ENCODE measurements around the gene SSB. TPM values are rescaled to one million over a fixed set of nuclear protein-coding genes. Genes with fewer than 3 reads are reported as not detected.

Gene SSB
- total and polyA plus RNA-seq, 9 of the 15 experiments (the other 6 are each of a cell fraction or from before 2014, with no cell fraction given), result 317 to 849 (median 515) TPM

DNA sequence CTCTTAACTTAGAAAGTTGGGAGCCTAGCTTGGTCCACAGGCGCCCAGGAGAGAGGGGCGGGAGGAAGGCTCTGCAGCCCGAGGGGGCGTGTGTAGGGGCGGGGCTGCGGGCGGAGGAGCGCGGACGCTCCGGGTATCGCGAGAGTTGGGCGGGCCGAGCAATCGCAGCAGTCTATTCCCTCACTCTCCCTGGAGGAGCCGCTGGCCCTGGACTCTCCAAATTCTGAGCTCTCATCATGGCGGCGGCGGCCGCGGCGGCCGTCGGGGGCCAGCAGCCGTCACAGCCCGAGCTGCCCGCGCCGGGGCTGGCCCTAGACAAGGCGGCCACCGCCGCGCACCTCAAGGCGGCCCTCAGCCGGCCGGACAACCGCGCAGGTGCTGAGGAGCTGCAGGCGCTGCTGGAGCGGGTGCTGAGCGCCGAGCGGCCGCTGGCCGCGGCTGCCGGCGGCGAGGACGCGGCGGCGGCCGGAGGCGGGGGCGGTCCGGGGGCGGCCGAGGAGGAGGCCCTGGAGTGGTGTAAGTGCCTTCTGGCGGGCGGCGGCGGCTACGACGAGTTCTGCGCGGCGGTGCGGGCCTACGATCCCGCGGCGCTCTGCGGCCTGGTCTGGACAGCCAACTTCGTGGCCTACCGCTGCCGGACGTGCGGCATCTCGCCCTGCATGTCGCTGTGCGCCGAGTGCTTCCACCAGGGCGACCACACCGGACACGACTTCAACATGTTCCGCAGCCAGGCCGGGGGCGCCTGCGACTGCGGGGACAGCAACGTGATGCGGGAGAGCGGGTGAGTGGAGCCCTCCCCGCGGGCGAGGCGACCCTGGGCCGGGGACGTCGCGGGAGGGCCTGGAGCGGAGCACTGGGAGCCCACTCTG lies 28.8 kb downstream of the SSB start, which contains the start of gene UBR3:
Gene UBR3, plus strand, starts transcription at position 183 of the 869 bp plus-strand sequence. Its CDS starts 54 bp downstream, at position 237.
- H2AFZ ChIP-seq (ENCODE audit: low read depth, low read length), result peak within 1 kb of the TSS; percentile 85
- H3K4me1 ChIP-seq (replicated peaks in 1 of 2; ENCODE audit: control insufficient read depth in 2 of 2, insufficient read depth in 2 of 2, low read length in 2 of 2), result peaks cover 22 to 34% of the 10 kb centered on the region in 2 experiments
- no peaks in the 10 kb centered on the region for H3K9me3 ChIP-seq (replicated peaks; ENCODE audit: control insufficient read depth, insufficient read depth, low read depth, low read length)
- H3K79me2 ChIP-seq (ENCODE audit: control insufficient read depth, insufficient read depth, low read length), result peaks cover 76% of the 10 kb centered on the region
- FAIRE-seq (peak; percentile 35), ATAC-seq (peak; percentile 78), DNase-seq (ENCODE audit: extremely low read depth in 1 of 4, low spot score in 3 of 4) (peak; percentile 97 to 98 (median 98))
- 1% methylated on average over 66 of the region's 104 CpGs for WGBS (ENCODE audit: insufficient coverage, low coverage, missing lambda C conversion rate)
- no TSS peak for BruUV-seq (replicated peaks)
- H3K4me2 ChIP-seq (ENCODE audit: insufficient read depth, low read length), result peak within 1 kb of the TSS; percentile 97
- intact Hi-C loops (cut with micrococcal nuclease), result loop anchor here (1.0 to 10.0 kb wide), 2 partner anchors 13 to 537 kb away; no protein-coding TSS in a partner anchor
- peaks cover 31% of the 10 kb centered on the region for H3K36me3 ChIP-seq (ENCODE audit: control insufficient read depth, insufficient read depth, low read length)
- H3K9me1 ChIP-seq (ENCODE audit: control insufficient read depth, insufficient read depth, low read length), result no peaks in the 10 kb centered on the region
- peak within 1 kb of the TSS; percentile 87 for H3K4me3 ChIP-seq
- in situ Hi-C loops (cut with MboI), result no loop called here
- H3K27ac ChIP-seq (ENCODE audit: extremely low read depth, low read depth, low read length), result peak within 1 kb of the TSS; percentile 84
- H3K9ac ChIP-seq (ENCODE audit: insufficient read depth in 1 of 2, low read depth in 2 of 2, low read length in 2 of 2), result peak within 1 kb of the TSS; percentile 71 to 97
- no peaks in the 10 kb centered on the region for H3K27me3 ChIP-seq (ENCODE audit: control insufficient read depth in 2 of 2, insufficient read depth in 2 of 2, low read length in 2 of 2)
- ChIA-PET CTCF (ENCODE audit: low intra/inter-chr PET ratio) (interaction anchor here (2.7 to 4.8 kb wide), 2 partner anchors 50 to 100 kb away, joined by 7 to 74 read pairs; no protein-coding TSS in a partner anchor), POLR2A (interaction anchor here (0.6 to 6.2 kb wide), 33 partner anchors 11 to 496 kb away, joined by 3 to 71 read pairs (median 4); partner anchors contain the start of genes FASTKD1, PPIG and SSB)
- H4K20me1 ChIP-seq (replicated peaks; ENCODE audit: control insufficient read depth, insufficient read depth, low read length), result peaks cover 14% of the 10 kb centered on the region
- TF ChIP-seq SLC30A9 (CRISPR knock-in tag; IDR thresholded peaks at IDR 0.05) (no peak), ZNF324 (CRISPR knock-in tag; IDR thresholded peaks at IDR 0.05) (no peak), KAT2B (IDR thresholded peaks at IDR 0.05; ENCODE audit: low read depth, low read length) (no peak), GABPB1 (CRISPR knock-in tag; IDR thresholded peaks at IDR 0.05) (peak; percentile 60; the same call in 1 of the 2 replicates), ZSCAN29 (IDR thresholded peaks at IDR 0.05) (peak; percentile 24; the same call in 1 of the 2 replicates), CHD2 (IDR thresholded peaks at IDR 0.05; ENCODE audit: low read depth, low read length) (peak; percentile 99), ELF4 (CRISPR knock-in tag; IDR thresholded peaks at IDR 0.05) (no peak), SUPT5H (IDR thresholded peaks at IDR 0.05) (peak; percentile 52), SMAD4 (CRISPR knock-in tag; conservative IDR thresholded peaks at IDR 0.05) (peak; percentile 85), ZFX (CRISPR knock-in tag; IDR thresholded peaks at IDR 0.05) (peak; percentile 96), TEAD1 (CRISPR knock-in tag; IDR thresholded peaks at IDR 0.05) (no peak; a peak in 1 of 4 replicates), ZNF232 (CRISPR knock-in tag; IDR thresholded peaks at IDR 0.05) (0 out of 2 replicates have a peak, but pooled peaks have one; percentile 41), NR2F6 (CRISPR knock-in tag; IDR thresholded peaks at IDR 0.05) (no peak), KLF13 (tag; IDR thresholded peaks at IDR 0.05; ENCODE audit: borderline replicate concordance, low read depth) (peak; percentile 76)
- TF ChIP-seq, protein P1, sequence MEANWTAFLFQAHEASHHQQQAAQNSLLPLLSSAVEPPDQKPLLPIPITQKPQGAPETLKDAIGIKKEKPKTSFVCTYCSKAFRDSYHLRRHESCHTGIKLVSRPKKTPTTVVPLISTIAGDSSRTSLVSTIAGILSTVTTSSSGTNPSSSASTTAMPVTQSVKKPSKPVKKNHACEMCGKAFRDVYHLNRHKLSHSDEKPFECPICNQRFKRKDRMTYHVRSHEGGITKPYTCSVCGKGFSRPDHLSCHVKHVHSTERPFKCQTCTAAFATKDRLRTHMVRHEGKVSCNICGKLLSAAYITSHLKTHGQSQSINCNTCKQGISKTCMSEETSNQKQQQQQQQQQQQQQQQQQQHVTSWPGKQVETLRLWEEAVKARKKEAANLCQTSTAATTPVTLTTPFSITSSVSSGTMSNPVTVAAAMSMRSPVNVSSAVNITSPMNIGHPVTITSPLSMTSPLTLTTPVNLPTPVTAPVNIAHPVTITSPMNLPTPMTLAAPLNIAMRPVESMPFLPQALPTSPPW (CRISPR knock-in tag; IDR thresholded peaks at IDR 0.05), result peak; percentile 87
- TF ChIP-seq, protein P2, sequence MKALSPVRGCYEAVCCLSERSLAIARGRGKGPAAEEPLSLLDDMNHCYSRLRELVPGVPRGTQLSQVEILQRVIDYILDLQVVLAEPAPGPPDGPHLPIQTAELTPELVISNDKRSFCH (CRISPR knock-in tag; IDR thresholded peaks at IDR 0.05), result no peak
- TF ChIP-seq, protein P2 (tag; IDR thresholded peaks at IDR 0.05), result peak; percentile 81; the same call in 1 of the 2 replicates
